ENCODE results near the gene PRPSAP2.

- TF ChIP-seq CTCF (IDR thresholded peaks at IDR 0.05; ENCODE audit: insufficient read depth, low read length, poor library complexity, severe bottlenecking) (no peak), EZH2phosphoT487 (conservative IDR thresholded peaks at IDR 0.05; ENCODE audit: low read length) (no peak)
Measured at GRCh38 chr17:18978655-18979054, 120.7 kb downstream of the PRPSAP2 start.

Data from SU-DHL-6 (cell line).